ENCODE data around the gene TP53I13.

TP53I13 gene

GRCh38 chr17:29573558-29573869 is 5.0 kb downstream of the TP53I13 start:
- no peak for DNase-seq
- in situ Hi-C loops (cut with HindIII; ENCODE audit: low pct_ligation_motif_present, low sequenced_read_pairs) = no loop called here
- Histone ChIP-seq H3K27ac (no peak overlapping the region), H3K27me3 (replicated peaks) (no peaks in the 10 kb centered on the region), H3K36me3 (replicated peaks) (peaks cover 46% of the 10 kb centered on the region), H3K4me3 (ENCODE audit: low read depth, low read length) (no peak overlapping the region)
- no peak for TF ChIP-seq CTCF (IDR thresholded peaks at IDR 0.05; ENCODE audit: low read depth, low read length, missing control alignments)

- peaks cover 46% of the 10 kb centered on the region for H3K36me3 ChIP-seq (replicated peaks)
- H3K4me3 ChIP-seq (ENCODE audit: low read depth, low read length) = no peak overlapping the region
- H3K27ac ChIP-seq = no peak overlapping the region
- no peaks in the 10 kb centered on the region for H3K27me3 ChIP-seq (replicated peaks)
- DNase-seq = no peak
- in situ Hi-C loops (cut with HindIII; ENCODE audit: low pct_ligation_motif_present, low sequenced_read_pairs) = no loop called here
- TF ChIP-seq CTCF (IDR thresholded peaks at IDR 0.05; ENCODE audit: low read depth, low read length, missing control alignments) = no peak
Measured at GRCh38 chr17:29573871-29574731, 5.6 kb downstream of the TP53I13 start.

- in situ Hi-C loops (cut with HindIII; ENCODE audit: low pct_ligation_motif_present, low sequenced_read_pairs) = no loop called here
- Histone ChIP-seq H3K36me3 (replicated peaks) (peaks cover 46% of the 10 kb centered on the region), H3K27ac (no peak overlapping the region)
Measured at GRCh38 chr17:29574732-29575510, 6.4 kb downstream of the TP53I13 start.

GRCh38 chr17:29575511-29576213 is 7.2 kb downstream of the TP53I13 start:
- TF ChIP-seq CTCF (IDR thresholded peaks at IDR 0.05; ENCODE audit: low read depth, low read length, missing control alignments) = no peak

More at GRCh38 chr17:29574732-29575510, 6.4 kb downstream of the TP53I13 start:
- Histone ChIP-seq H3K27me3 (replicated peaks) (no peaks in the 10 kb centered on the region), H3K4me3 (ENCODE audit: low read depth, low read length) (no peak overlapping the region)
- no peak for TF ChIP-seq CTCF (IDR thresholded peaks at IDR 0.05; ENCODE audit: low read depth, low read length, missing control alignments)
- no peak for DNase-seq

GRCh38 chr17:29576214-29577000 is 7.9 kb downstream of the TP53I13 start:
- TF ChIP-seq CTCF (IDR thresholded peaks at IDR 0.05; ENCODE audit: low read depth, low read length, missing control alignments) = no peak
- Histone ChIP-seq H3K27ac (no peak overlapping the region), H3K36me3 (replicated peaks) (peaks cover 50% of the 10 kb centered on the region), H3K4me3 (ENCODE audit: low read depth, low read length) (no peak overlapping the region), H3K27me3 (replicated peaks) (no peaks in the 10 kb centered on the region)
- in situ Hi-C loops (cut with HindIII; ENCODE audit: low pct_ligation_motif_present, low sequenced_read_pairs) = no loop called here
- DNase-seq = no peak

More at GRCh38 chr17:29575511-29576213, 7.2 kb downstream of the TP53I13 start:
- H3K4me3 ChIP-seq (ENCODE audit: low read depth, low read length) = no peak overlapping the region
- DNase-seq = no peak
- H3K27me3 ChIP-seq (replicated peaks) = no peaks in the 10 kb centered on the region
- in situ Hi-C loops (cut with HindIII; ENCODE audit: low pct_ligation_motif_present, low sequenced_read_pairs) = no loop called here
- H3K36me3 ChIP-seq (replicated peaks) = peaks cover 46% of the 10 kb centered on the region
- H3K27ac ChIP-seq = no peak overlapping the region

Data from brain microvascular endothelial cell (primary cell).